ENCODE measurements around the gene GSG1L. TPM values are rescaled to one million over a fixed set of nuclear protein-coding genes. Genes with fewer than 3 reads are reported as not detected.

GSG1L gene
- polyA plus RNA-seq, 4 donors = 0.09 to 0.22 TPM; not detected in 2

DNA sequence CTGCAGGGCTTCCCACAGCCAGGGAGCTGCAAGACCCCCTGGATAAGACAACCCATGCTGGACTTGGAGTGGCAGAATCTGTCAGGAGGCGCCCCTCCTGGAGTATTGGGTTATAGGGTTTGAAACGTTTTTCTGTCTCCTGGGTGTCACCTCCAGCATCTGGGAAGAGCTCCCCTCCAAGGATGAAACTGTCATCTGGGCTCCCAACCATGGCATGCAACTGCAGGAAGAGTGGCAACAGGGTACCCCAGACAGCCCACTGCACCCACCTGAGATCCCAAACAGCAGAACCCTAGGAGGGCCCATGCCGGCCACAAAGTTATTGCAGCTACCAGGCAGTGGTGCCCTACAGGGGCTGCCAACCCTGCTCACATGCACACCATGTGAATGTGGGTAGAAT is 636 bp upstream of the GSG1L start:
- no peaks in the 10 kb centered on the region for H3K36me3 ChIP-seq (ENCODE audit: control insufficient read depth in 3 of 3, insufficient read depth in 2 of 3, low read depth in 1 of 3, low read length in 3 of 3)
- no peak for DNase-seq
- WGBS, 3 donors = 51 to 52% (median 51%) methylated on average over 3 of the region's 3 CpGs
- H3K4me3 ChIP-seq (ENCODE audit: low read depth in 1 of 3, low read length in 3 of 3) = no peak overlapping the region
- no peaks in the 10 kb centered on the region for H3K9me3 ChIP-seq (ENCODE audit: control insufficient read depth in 2 of 2, insufficient read depth in 1 of 2, low read depth in 1 of 2, low read length in 1 of 2)
- H3K27ac ChIP-seq (ENCODE audit: low read depth in 1 of 3, low read length in 2 of 3) = no peak overlapping the region
- FAIRE-seq = no peak
- peaks cover 7 to 32% (median 15%) of the 10 kb centered on the region in 3 donors for H3K27me3 ChIP-seq (ENCODE audit: control insufficient read depth in 3 of 3, insufficient read depth in 3 of 3, low read length in 3 of 3)
- H3K4me1 ChIP-seq (ENCODE audit: control insufficient read depth in 3 of 3, insufficient read depth in 2 of 3, low read depth in 1 of 3, low read length in 2 of 3) = no peaks in the 10 kb centered on the region

DNA sequence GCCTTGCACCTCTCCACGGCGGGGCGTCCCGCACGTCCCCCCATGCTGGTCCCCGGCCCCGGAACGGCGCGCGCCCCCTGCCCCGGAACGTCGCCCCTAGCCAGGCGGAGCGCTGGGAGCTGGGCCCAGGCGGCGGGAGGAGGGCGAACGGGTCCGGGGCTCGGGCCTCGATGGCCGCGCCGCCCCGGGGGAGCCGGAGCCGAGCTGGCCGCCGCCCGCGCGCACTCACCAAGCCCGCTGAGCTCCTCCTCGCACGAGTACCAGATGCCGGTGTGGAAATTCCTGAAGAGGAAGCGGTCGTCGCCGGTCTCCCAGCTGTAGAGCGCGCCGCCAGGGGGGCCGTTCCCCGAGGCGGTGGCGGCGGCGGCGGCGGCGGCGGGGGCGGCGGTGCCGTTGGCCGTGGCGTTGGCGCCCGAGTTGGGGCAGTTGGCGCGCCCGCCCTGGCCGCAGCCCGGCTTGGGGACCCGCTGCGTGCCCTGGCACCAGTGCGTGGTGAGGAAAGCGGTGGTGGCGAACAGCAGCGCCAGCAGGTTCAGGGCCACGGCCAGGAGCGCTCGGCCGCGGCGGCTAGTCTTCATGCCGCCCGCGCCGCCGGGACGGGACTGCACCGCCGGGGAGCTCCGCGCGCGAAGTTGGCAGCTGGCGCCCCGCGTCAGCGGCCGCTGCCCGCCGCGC is 530 bp downstream of the GSG1L start:
- Histone ChIP-seq H3K4me3 (ENCODE audit: low read depth in 1 of 3, low read length in 3 of 3) (peak overlapping the region in 1 of 3 donors; percentile 26), H3K27ac (ENCODE audit: low read depth in 1 of 3, low read length in 2 of 3) (no peak overlapping the region), H3K27me3 (ENCODE audit: control insufficient read depth in 3 of 3, insufficient read depth in 3 of 3, low read length in 3 of 3) (peaks cover 7 to 37% (median 15%) of the 10 kb centered on the region in 3 donors), H3K9me3 (ENCODE audit: control insufficient read depth in 2 of 2, insufficient read depth in 1 of 2, low read depth in 1 of 2, low read length in 1 of 2) (no peaks in the 10 kb centered on the region), H3K36me3 (ENCODE audit: control insufficient read depth in 3 of 3, insufficient read depth in 2 of 3, low read depth in 1 of 3, low read length in 3 of 3) (no peaks in the 10 kb centered on the region), H3K4me1 (ENCODE audit: control insufficient read depth in 3 of 3, insufficient read depth in 2 of 3, low read depth in 1 of 3, low read length in 2 of 3) (no peaks in the 10 kb centered on the region)
- WGBS, 3 donors = 1 to 4% (median 2%) methylated on average over 35 to 99 of the region's 99 CpGs
- FAIRE-seq = no peak
- peak in 1 of 2 donors; percentile 26 for DNase-seq

DNA sequence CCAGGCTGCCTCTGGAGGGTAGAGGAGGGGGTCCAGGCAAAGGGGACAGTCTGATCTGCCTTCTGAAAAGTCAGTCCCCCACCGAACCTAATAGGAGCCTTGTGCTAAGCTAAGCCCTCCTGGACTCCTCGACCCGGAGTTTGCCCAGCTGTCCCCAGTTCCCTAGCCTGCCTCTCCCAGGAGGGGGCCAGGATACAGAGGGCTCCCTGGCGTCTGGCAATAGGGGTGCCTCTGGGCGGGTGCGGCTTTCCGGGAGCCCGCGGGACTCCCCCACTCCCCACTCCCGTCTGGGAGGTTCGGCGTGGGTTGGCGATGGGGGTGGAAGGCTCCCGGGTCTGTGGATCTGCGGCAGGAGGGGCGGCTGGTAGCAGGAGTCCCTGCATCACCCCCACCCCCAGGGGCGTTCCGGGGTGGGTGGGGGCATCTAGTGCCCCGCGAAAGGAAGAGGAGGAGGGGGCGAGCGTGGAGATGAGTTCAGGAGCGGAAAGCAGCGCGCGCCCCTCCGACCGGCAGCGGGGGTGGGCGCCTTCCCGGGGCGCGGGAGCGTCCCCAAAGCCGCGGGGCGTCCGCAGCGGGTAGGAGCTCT is 1.2 kb downstream of the GSG1L start:
- no peak for DNase-seq
- Histone ChIP-seq H3K4me3 (ENCODE audit: low read depth in 1 of 3, low read length in 3 of 3) (no peak overlapping the region), H3K27me3 (ENCODE audit: control insufficient read depth in 3 of 3, insufficient read depth in 3 of 3, low read length in 3 of 3) (peaks cover 7 to 37% (median 15%) of the 10 kb centered on the region in 3 donors), H3K27ac (ENCODE audit: low read depth in 1 of 3, low read length in 2 of 3) (no peak overlapping the region), H3K9me3 (ENCODE audit: control insufficient read depth in 2 of 2, insufficient read depth in 1 of 2, low read depth in 1 of 2, low read length in 1 of 2) (no peaks in the 10 kb centered on the region), H3K4me1 (ENCODE audit: control insufficient read depth in 3 of 3, insufficient read depth in 2 of 3, low read depth in 1 of 3, low read length in 2 of 3) (no peaks in the 10 kb centered on the region), H3K36me3 (ENCODE audit: control insufficient read depth in 3 of 3, insufficient read depth in 2 of 3, low read depth in 1 of 3, low read length in 3 of 3) (no peaks in the 10 kb centered on the region)
- FAIRE-seq = no peak
- 10 to 14% (median 13%) methylated on average over 23 to 39 of the region's 39 CpGs for WGBS, 3 donors

DNA sequence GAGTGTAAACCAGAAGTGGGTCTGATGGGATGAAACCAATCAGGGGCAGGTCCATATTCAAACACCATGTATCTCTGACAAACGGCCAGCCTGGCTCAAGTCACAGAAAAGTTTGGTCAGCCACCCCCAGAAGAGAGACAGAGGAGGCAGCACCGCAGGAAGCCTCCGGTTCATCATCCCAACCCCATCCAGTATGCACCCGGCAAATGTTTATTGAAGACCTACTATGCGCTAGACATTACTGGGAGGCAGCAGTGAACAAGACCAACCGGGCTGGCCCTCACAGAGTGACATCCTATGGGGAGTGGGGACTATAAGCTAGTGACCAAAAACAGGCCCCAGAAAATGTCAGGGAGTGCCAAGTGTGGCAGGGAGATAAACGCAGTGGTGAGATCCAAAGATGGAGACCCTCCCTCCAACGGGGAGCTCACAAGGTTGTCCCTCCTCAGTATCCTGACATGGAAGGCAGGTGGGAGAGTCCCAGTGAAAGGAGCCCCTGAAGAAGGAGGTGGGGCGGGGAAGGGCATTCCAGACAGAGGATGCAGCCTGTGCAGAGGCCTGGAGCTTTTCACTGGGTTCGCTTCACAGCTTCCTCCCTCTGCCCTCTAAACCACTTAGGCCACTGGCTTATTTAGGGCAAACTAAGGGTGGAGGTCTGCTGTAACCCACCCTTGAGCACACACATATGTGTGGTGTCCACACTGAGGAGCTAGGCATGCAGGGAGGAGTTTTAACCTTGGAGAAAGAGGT is 2.0 kb downstream of the GSG1L start:
- Histone ChIP-seq H3K9me3 (ENCODE audit: control insufficient read depth in 2 of 2, insufficient read depth in 1 of 2, low read depth in 1 of 2, low read length in 1 of 2) (no peaks in the 10 kb centered on the region), H3K27ac (ENCODE audit: low read depth in 1 of 3, low read length in 2 of 3) (no peak overlapping the region), H3K36me3 (ENCODE audit: control insufficient read depth in 3 of 3, insufficient read depth in 2 of 3, low read depth in 1 of 3, low read length in 3 of 3) (no peaks in the 10 kb centered on the region), H3K4me3 (ENCODE audit: low read depth in 1 of 3, low read length in 3 of 3) (no peak overlapping the region), H3K4me1 (ENCODE audit: control insufficient read depth in 3 of 3, insufficient read depth in 2 of 3, low read depth in 1 of 3, low read length in 2 of 3) (no peaks in the 10 kb centered on the region), H3K27me3 (ENCODE audit: control insufficient read depth in 3 of 3, insufficient read depth in 3 of 3, low read length in 3 of 3) (peaks cover 7 to 36% (median 15%) of the 10 kb centered on the region in 3 donors)
- WGBS, 3 donors = 65 to 79% (median 70%) methylated on average over 10 of the region's 10 CpGs
- DNase-seq = no peak
- FAIRE-seq = no peak

DNA sequence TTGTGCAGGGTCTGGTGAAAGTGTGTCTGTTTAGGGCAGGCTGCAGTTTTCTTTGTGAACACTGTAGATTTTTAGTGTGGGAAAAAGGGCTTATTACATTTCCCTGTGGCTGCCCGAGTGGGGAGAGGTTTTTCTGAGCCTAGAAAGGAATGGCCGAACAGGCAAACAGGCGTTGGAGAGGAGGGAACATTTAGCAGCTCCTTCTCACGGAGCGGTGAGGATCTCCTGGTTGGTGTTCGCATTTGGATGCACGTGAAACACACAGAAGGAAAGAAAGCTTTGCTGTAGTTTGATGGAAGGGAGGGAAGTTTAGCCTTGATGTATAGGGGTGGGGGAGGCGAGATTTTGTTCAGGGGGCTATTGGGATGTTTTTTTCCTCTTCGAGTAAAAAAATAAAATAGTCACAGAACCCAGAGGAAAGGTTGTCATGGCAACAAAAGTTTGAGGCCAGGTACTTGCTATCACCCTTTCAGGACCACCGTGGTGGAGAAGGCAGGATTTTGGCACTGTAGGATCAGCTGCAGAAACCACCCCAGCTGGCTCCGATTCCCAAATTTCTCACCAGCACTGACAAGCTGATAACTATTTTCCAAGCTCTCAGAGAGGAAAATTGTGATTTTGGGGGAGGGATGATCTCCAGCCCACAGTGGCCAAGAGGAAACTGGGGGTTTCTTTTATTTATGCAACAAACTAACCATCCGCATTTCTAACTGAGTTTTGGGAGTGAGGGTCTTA is 3.5 kb downstream of the GSG1L start:
- Histone ChIP-seq H3K36me3 (ENCODE audit: control insufficient read depth in 3 of 3, insufficient read depth in 2 of 3, low read depth in 1 of 3, low read length in 3 of 3) (no peaks in the 10 kb centered on the region), H3K4me3 (ENCODE audit: low read depth in 1 of 3, low read length in 3 of 3) (no peak overlapping the region), H3K27me3 (ENCODE audit: control insufficient read depth in 3 of 3, insufficient read depth in 3 of 3, low read length in 3 of 3) (peaks cover 5 to 34% (median 14%) of the 10 kb centered on the region in 3 donors), H3K9me3 (ENCODE audit: control insufficient read depth in 2 of 2, insufficient read depth in 1 of 2, low read depth in 1 of 2, low read length in 1 of 2) (no peaks in the 10 kb centered on the region), H3K27ac (ENCODE audit: low read depth in 1 of 3, low read length in 2 of 3) (no peak overlapping the region), H3K4me1 (ENCODE audit: control insufficient read depth in 3 of 3, insufficient read depth in 2 of 3, low read depth in 1 of 3, low read length in 2 of 3) (no peaks in the 10 kb centered on the region)
- no peak for DNase-seq
- FAIRE-seq = no peak
- WGBS, 3 donors = 35 to 41% (median 37%) methylated on average over 12 of the region's 12 CpGs

DNA sequence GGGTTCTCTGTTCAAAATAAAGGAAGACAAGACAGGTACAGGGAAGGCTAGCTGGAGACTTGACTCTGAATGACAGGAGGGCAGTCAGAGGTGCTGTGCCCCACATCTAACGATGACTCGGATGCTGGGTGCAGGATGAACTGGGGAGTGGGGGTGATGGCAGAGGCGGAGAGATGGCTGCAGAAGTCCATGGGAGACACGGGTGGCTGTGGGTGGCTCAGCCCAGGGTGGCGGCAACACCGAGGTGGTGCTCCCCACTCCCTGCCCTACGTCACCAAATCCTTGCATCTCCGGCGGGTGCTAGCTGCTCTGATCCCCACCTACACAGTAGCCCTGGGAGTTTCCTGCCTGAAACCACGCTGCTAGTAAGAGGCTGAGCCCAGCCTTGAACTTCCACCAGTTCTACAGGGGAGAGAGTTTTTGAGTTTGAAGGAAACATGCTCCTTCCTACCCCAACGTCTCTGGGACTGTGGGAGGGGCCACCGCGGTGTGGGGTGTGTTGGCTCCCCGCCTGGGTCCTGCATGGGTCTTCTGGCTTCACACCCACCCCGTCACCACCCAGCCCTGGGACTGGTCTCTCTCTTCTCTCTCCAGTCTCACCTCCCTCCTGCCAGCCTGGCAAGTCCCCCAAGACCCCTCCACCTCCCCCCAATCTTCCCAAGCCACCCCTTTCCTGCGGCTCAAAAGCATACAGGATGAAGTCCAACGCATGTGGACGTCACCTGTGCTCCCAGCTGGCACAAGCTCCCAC is 4.5 kb downstream of the GSG1L start:
- no peak for FAIRE-seq
- Histone ChIP-seq H3K4me3 (ENCODE audit: low read depth in 1 of 3, low read length in 3 of 3) (no peak overlapping the region), H3K36me3 (ENCODE audit: control insufficient read depth in 3 of 3, insufficient read depth in 2 of 3, low read depth in 1 of 3, low read length in 3 of 3) (no peaks in the 10 kb centered on the region), H3K27ac (ENCODE audit: low read depth in 1 of 3, low read length in 2 of 3) (no peak overlapping the region), H3K4me1 (ENCODE audit: control insufficient read depth in 3 of 3, insufficient read depth in 2 of 3, low read depth in 1 of 3, low read length in 2 of 3) (no peaks in the 10 kb centered on the region), H3K9me3 (ENCODE audit: control insufficient read depth in 2 of 2, insufficient read depth in 1 of 2, low read depth in 1 of 2, low read length in 1 of 2) (no peaks in the 10 kb centered on the region), H3K27me3 (ENCODE audit: control insufficient read depth in 3 of 3, insufficient read depth in 3 of 3, low read length in 3 of 3) (peaks cover 5 to 29% (median 13%) of the 10 kb centered on the region in 3 donors)
- WGBS, 3 donors = 49 to 67% (median 64%) methylated on average over 18 of the region's 18 CpGs
- DNase-seq = no peak

DNA sequence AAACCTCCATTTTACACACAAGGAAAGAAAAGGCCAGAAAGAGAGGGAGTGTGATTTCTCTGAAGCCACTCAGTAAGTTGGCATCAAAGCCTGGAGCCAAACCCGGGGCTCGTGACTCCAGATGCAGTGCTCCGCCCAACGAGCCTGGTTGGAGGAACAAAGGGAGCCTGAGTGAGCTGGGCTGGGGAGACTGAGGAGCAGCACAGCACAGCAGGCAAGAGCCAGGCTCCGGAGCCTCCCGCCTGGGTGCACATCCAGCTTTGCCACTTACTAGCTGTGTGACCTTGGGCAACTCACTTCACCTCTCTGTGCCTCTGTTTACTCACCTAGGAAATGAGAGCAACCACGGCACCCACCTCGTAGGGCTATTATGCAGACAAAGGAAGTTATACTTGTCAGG is 5.6 kb downstream of the GSG1L start:
- no peaks in the 10 kb centered on the region for H3K36me3 ChIP-seq (ENCODE audit: control insufficient read depth in 3 of 3, insufficient read depth in 2 of 3, low read depth in 1 of 3, low read length in 3 of 3)
- H3K27ac ChIP-seq (ENCODE audit: low read depth in 1 of 3, low read length in 2 of 3) = no peak overlapping the region
- DNase-seq = no peak
- H3K27me3 ChIP-seq (ENCODE audit: control insufficient read depth in 3 of 3, insufficient read depth in 3 of 3, low read length in 3 of 3) = peaks cover 2 to 26% (median 3%) of the 10 kb centered on the region in 3 donors
- H3K4me3 ChIP-seq (ENCODE audit: low read depth in 1 of 3, low read length in 3 of 3) = no peak overlapping the region
- no peak for FAIRE-seq
- H3K9me3 ChIP-seq (ENCODE audit: control insufficient read depth in 2 of 2, insufficient read depth in 1 of 2, low read depth in 1 of 2, low read length in 1 of 2) = no peaks in the 10 kb centered on the region
- H3K4me1 ChIP-seq (ENCODE audit: control insufficient read depth in 3 of 3, insufficient read depth in 2 of 3, low read depth in 1 of 3, low read length in 2 of 3) = no peaks in the 10 kb centered on the region
- WGBS, 3 donors = 67 to 79% (median 75%) methylated on average over 7 to 8 of the region's 8 CpGs
